ENCODE results near the gene ARMC8.

ARMC8 gene

GRCh38 chr3:138253609-138254008 is 66.5 kb downstream of the ARMC8 start:
- no peak for DNase-seq (ENCODE audit: low read depth)

- DNase-seq (ENCODE audit: low read depth): no peak
Observed at GRCh38 chr3:138254216-138254615, 67.1 kb downstream of the ARMC8 start.

- DNase-seq (ENCODE audit: low read depth): no peak
Observed at GRCh38 chr3:138256022-138256421, 68.9 kb downstream of the ARMC8 start.

GRCh38 chr3:138257986-138258385 is 70.9 kb downstream of the ARMC8 start:
- no peak for DNase-seq (ENCODE audit: low read depth)

- no peak for DNase-seq (ENCODE audit: low read depth)
Observed at GRCh38 chr3:138259126-138259525, 72.0 kb downstream of the ARMC8 start.

- no peak for DNase-seq (ENCODE audit: low read depth)
Observed at GRCh38 chr3:138260611-138261010, 73.5 kb downstream of the ARMC8 start.

GRCh38 chr3:138263104-138263503 is 76.0 kb downstream of the ARMC8 start:
- no peak for DNase-seq (ENCODE audit: low read depth)

GRCh38 chr3:138265745-138266144 is 78.6 kb downstream of the ARMC8 start:
- no peak for DNase-seq (ENCODE audit: low read depth)

- no peak for DNase-seq (ENCODE audit: low read depth)
Observed at GRCh38 chr3:138267083-138267482, 80.0 kb downstream of the ARMC8 start.

GRCh38 chr3:138270245-138270644 is 83.1 kb downstream of the ARMC8 start:
- DNase-seq (ENCODE audit: low read depth): no peak

- DNase-seq (ENCODE audit: low read depth): no peak
Observed at GRCh38 chr3:138271189-138271794, 84.2 kb downstream of the ARMC8 start.

GRCh38 chr3:138281561-138281960 is 94.5 kb downstream of the ARMC8 start:
- DNase-seq (ENCODE audit: low read depth): no peak

- no peak for DNase-seq (ENCODE audit: low read depth)
Observed at GRCh38 chr3:138282836-138283235, 95.7 kb downstream of the ARMC8 start.

- DNase-seq (ENCODE audit: low read depth): no peak
Observed at GRCh38 chr3:138284079-138284478, 97.0 kb downstream of the ARMC8 start.

GRCh38 chr3:138284957-138285477 is 97.9 kb downstream of the ARMC8 start:
- DNase-seq (ENCODE audit: low read depth): no peak

- no peak for DNase-seq (ENCODE audit: low read depth)
Observed at GRCh38 chr3:138289260-138289659, 102.2 kb downstream of the ARMC8 start.

GRCh38 chr3:138289701-138290100 is 102.6 kb downstream of the ARMC8 start:
- DNase-seq (ENCODE audit: low read depth): no peak

GRCh38 chr3:138296639-138297038 is 109.5 kb downstream of the ARMC8 start:
- no peak for DNase-seq (ENCODE audit: low read depth)

- no peak for DNase-seq (ENCODE audit: low read depth)
Observed at GRCh38 chr3:138297059-138297607, 110.0 kb downstream of the ARMC8 start.

GRCh38 chr3:138297876-138298275 is 110.8 kb downstream of the ARMC8 start:
- DNase-seq (ENCODE audit: low read depth): no peak

- DNase-seq (ENCODE audit: low read depth): no peak
Observed at GRCh38 chr3:138300647-138301046, 113.5 kb downstream of the ARMC8 start.

GRCh38 chr3:138303474-138303873 is 116.4 kb downstream of the ARMC8 start:
- no peak for DNase-seq (ENCODE audit: low read depth)

- DNase-seq (ENCODE audit: low read depth): no peak
Observed at GRCh38 chr3:138307899-138308298, 120.8 kb downstream of the ARMC8 start.

- no peak for DNase-seq (ENCODE audit: low read depth)
Observed at GRCh38 chr3:138308783-138309182, 121.7 kb downstream of the ARMC8 start.
